Effector CD4-positive, alpha-beta T cell (primary cell): ENCODE data around the gene APBB1IP.
A peak's percentile ranks its signal among the peaks of the same experiment; 100 is the strongest.
"Not testable (repeated sequence)": the region's sequence is repeated elsewhere in the genome, so short reads cannot be mapped to it uniquely, and the experiment has no call there.

Experiments used
- DNase-seq: peaks from one replicate; pipeline ENCODE4 v3.0.0-alpha.2; 2020

APBB1IP gene

DNA sequence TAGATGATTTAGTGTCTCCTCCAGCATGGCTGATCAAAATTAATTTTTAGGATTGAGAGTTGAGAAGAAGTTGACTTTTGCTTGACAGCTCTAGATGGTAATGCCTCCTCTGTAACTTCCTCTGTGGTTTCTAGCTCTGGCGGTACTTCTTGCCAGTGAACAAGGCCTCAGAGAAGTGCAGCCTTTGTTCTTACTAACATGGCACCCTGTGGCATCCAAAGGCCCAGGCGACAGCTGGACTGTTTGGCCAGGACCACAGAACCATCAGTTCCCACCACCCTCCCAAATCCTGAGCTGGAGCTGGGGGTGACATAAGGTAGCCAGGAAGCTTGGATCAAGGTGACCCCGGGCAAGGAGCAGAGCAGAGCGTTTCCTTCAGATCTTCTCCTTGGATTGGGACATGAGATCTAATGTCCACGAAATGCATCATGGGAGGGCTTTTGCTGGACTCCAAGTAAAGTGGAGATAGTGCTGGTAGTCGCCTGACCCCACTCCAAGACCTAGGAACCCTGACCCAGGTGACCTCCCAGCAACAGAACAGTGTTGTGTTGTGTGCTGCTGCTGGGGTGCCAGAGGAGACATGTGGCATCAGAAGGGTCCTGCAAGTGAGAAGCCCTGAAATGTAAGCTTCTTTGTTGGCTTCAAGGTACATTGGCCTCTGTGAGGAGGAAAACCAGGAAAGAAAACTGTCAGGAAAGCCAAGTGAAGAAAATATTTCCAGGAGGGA is 41.8 kb downstream of the APBB1IP start:
- DNase-seq: no peak

DNA sequence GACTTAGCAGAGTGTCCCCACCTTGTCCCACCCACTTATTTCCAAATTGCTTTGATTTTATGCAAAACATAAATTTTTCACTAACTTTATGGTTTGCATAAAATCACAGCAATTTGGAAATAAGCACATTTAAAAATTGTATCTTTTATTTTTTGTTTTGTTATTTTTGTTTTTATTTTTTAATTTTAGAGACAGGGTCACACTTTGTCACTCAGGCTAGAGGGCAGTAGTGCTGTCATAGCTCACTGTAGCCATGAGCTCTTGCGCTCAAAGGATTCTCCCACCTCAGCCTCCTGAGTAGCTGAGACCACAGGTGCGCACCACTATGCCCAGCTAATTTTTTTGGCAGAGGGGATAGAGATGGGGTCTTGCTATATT is 43.2 kb downstream of the APBB1IP start:
- DNase-seq: no peak

DNA sequence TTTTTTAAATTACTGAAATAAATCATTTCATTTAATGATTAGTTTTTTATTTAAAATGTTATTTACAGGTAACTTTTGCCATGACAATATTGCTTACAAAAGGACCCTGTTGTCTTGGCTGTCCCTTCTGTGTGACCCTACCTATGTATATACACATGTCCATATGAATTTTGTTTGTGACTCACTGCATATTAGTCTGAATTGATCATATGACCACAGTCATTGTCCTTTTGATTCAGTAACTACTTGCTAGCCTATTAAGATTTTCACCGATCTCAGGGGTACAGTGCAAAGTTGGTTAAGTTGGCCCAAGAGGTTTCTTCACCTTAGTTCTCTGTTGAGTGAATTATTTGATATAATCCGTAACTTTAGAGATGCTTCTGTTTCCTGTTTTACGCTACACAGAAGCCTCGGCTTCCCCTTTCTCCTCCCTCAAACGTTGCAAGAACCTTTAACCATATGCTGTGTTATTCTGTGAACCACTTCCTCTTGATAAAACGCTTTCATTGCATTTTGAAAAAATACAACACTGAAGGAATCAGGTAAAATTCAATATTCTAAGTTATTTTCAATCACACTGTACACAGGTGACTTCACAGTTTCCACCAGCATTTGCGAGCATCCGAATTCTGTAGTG is 43.9 kb downstream of the APBB1IP start:
- no peak for DNase-seq

DNA sequence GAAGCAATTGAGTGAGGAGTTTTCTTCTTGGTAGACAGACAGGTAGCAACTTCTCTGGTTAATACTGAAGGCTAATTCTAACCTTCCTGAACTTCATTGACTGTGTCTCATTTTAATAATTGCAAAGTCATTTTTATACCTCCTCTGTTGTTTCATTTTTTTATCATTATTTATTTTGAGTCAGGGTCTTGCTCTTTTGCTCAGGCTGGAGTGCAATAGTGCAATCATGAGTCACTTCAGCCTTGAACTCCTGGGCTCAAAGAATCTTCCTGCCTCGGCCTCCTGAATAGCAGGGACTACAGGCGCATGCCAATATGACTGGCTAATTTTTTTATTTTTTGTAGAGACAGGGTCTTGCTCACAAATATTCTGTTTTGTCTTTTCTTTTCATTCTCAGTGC is 45.4 kb downstream of the APBB1IP start:
- no peak for DNase-seq

DNA sequence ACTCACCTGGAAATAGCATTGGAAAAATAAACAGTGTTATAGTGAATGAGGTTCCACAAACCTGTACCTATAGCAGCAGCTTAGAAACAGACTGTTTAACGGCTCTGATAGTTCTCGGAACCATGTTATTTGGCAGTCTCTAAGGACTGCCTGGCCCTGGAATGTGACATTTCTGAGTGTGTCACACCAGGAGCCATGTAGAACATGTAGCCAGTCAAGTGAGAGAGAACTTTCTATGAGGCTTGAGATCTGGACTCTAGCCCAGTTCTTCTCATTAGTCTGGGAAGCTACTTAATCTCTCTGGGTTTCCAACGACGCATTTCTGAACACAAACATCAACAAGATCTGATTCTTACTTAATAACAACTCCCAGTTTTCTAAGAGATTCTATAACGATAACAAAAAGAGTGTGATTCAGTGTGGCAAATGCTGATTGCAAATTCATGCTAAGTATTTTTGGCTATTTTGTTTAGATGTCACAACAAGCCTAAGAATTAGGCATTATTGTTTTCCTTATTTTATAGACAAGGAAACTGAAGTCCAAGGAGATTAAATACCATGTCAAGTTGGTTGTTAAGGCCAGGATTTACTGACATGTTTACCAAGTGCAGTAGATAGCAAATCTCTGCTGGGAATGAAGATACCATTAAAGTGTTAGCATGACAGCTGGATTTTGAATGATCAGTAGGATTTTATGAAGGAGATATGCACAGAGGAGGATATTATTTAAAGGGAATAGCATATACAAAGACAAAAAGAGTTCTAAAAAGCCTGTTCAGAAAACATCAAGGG is 47.2 kb downstream of the APBB1IP start:
- DNase-seq: no peak

DNA sequence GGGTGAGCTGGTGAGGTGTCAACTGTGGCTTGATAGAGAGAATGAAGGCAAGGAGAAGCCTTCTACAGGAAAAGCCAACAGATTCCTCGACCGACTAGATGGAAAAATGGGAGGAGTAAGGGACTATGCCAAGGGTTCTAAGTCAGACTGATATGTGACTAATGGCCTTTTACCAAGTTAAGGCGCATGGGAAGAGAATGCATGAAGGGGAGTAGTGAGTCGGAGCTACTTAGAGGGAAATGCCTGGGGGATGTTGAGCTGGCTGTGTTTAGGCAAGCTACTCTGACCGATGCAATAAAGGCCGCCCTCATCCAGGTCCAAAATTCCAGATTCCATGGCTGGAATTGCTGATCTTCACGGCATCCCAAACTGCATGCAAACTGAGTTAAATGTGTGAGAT is 48.2 kb downstream of the APBB1IP start:
- DNase-seq: no peak

DNA sequence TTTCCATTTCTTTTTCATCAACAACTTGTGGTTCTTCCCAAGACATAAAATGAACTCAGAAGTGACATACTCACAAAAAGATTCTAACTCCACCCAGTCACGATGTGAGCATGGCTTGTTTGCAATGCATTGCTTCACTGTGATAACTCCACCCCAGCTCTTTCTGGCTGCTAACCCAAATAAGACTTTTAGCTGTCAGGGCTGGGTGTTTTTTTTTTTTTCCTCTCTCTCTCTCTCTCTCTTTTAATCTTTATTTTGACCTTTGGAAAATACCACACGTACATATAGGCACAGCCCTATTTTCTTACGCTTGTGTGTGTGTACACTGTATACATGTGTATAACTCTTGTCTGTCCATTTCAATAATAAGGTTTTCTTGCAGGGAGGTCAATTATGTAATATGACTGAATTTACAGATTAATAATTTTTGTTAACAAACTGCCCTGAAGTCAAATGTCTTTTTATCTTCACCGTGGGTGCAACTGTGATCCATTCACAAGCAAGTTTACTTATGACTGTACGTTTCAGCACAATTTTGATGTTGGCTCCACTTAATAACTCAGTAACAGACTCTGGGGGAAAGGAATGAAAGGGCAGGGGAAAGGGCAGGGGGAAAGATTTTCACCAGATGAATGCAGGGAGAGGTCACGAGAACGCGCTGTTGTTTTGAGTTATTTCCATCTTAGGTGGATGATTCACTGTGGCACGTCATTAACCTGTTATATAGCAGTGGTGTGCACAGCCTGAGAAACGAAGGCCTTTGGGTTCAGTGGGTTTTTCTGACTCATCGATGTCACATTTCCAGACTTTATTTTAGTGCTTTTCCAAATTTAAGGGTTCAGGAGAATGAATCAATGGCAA is 49.1 kb downstream of the APBB1IP start:
- peak; percentile 72 for DNase-seq

DNA sequence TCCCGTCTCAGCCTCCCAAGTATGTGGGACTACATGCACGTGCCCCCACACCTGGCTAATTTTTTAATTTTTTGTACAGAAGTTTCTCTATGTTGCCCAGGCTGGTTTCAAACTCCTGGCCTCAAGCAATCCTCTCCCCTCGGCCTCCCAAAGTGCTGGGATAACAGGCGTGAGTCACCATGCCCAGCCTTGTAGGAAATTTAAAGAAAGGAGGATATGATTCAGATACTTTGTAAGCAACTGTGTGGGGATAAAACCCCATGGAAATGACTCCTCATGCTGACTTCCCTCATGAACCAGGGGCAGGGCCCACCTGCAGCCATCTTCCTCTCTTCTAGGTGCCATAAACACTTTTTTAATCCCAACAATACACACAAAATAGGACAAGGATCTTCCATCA is 50.2 kb downstream of the APBB1IP start:
- no peak for DNase-seq

DNA sequence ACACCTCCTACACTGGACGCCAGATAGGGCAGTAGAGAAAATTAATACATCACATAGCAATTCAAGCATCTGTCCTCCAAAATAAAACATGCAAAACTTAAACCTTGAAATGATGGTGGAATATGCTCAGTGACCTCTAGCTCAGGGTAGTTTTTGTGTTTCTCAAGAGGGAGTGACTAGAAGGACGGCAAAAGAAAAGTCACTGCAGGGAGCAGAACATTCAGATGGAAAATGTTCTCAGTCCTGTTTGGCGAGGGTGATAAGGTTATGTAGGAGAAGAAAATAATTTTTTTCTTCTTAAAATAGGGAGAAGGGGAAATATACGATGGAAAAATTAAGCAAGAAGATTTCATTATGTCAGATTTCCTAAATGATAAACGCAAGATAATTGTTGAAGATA is 50.9 kb downstream of the APBB1IP start:
- no peak for DNase-seq

DNA sequence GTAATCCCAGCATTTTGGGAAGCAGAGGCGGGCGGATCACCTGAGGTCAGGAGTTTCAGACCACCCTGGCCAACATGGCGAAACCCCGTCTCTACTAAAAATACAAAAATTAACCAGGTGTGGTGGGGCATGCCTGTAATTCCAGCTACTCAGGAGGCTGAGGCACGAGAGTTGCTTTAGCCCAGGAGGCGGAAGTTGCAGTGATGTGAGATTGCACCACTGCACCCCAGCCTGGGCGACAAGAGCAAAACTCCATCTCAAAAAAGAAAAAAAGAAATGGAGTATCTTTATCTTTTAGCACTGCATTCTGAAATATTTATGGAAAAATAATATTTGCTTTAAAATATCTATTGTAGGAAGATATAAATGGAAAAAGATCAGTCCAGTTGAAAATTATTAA is 52.2 kb downstream of the APBB1IP start:
- DNase-seq: not testable (repeated sequence)

DNA sequence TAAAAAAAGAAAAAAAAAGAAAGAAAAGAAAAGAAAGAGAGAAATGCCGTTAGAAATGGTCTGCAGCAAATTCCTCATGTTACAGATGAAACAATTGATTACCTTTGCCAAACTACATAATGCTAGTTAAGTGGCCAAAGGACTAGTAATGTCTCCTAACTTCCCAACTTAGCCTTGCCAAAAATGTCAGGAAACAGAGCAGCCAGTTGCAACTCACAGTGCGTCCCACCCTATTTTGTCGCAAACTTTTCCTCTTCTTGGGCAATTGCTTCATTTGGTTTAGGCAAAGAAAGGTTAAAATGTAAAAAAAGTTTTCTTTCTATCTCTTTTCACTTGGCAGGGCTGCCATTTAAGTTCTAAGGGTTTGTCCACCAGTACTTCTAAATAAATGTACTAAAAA is 53.1 kb downstream of the APBB1IP start:
- no peak for DNase-seq

DNA sequence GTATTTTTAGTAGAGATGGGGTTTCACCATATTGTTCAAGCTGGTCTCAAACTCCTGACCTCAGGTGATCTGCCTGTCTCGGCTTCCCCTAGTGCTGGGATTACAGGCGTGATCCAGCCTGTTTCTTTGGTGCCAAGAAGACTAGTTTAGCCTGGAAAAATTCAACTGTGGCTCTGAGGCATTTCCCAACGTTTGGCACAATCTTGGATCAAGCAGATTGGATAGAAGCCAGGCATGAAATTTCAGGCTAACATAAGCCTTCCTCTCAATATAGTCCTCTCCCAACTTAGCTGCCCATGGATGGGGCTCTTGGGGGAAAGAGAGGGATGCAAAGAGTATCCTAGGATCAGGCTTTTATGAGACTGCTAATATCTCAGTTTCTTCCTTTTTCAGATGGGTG is 53.8 kb downstream of the APBB1IP start:
- no peak for DNase-seq

DNA sequence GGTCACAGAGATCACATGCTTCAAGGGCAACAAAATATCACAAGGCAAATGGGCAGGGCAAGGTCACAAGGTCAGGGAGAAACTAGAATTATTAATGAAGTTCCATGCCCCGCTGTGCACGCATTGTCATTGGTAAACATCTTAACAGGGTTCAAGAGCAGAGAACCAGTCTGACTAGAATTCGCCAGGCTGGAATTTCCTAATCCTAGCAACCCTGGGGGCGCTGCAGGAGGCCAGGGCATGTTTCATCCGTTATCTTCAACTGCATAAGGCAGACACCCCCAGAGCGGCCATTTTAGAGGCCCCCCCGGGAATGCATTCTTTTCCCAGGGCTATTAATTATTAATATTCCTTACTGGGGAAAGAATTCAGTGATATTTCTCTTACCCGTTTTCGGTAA is 54.6 kb downstream of the APBB1IP start:
- DNase-seq: not testable (repeated sequence)

DNA sequence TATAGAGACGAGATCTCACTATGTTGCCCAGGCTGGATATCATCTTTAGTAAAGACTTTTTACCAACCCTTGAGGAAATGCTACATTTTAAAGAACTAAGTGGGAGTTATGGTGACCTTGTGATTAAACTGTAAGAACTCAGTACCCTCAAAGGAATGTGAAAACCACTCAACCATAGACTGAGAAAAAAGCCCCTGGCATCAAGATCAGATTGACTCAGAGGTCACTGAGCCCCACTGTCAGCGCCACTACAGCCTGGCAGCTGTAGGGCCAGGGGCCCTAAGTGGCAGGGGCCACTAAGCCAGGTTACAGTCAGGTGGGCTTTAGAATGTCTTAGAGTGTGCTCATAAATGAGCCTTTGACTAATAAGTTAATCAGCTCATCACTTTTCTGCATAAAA is 55.9 kb downstream of the APBB1IP start:
- no peak for DNase-seq

DNA sequence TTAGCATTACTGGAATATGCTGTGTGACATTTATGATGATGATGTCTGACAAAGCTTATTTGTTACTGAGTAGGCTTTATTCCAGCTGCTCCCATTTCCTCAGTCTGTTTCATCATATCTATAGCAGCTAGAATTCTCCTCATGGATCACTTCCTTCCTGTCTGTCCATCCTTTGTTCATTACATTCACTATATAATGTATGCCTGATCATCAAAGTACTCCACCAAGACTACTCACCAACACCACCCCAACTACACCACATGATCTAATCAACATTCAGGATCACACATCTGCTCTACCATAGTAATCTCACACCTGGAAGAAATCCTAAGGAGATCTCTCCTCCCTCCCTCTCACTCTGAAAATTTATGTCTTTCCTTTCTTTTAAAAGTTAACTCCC is 61.3 kb downstream of the APBB1IP start:
- no peak for DNase-seq

DNA sequence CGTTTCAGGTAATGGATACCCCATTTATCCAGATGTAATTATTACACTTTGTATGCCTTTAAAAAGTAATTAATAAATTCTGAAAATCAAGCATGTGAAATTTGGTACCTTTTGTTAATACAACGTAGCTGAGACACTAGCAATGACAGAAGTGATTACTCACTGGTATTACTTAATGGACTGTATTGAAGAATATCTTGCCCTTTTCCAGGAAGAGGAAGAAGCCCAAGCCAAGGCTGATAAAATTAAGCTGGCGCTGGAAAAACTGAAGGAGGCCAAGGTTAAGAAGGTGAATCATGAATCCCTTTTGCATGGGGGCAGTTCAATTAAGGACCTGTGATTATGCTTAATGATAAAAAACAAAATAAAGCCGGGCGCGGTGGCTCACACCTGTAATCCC is 64.8 kb downstream of the APBB1IP start:
- DNase-seq: no peak

DNA sequence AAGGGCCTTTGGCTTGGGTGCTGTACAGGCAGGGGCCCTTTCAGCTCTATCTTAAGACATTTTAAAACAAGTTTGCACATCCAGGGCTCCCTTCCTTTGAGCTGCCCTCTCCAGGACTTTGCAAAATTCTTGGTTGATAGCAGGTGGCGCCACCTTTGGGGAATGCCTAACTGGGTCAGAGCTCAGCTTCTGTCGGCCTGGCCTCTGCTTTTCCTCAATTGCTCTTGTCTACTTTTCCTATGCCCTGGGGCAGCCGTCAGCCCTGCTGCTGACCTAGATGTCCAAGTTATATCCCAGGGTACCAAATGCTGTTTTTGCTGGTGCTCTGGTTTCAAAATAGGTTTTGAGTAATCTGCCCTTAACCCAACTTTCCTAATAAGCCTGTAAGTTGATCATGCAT is 65.8 kb downstream of the APBB1IP start:
- no peak for DNase-seq

DNA sequence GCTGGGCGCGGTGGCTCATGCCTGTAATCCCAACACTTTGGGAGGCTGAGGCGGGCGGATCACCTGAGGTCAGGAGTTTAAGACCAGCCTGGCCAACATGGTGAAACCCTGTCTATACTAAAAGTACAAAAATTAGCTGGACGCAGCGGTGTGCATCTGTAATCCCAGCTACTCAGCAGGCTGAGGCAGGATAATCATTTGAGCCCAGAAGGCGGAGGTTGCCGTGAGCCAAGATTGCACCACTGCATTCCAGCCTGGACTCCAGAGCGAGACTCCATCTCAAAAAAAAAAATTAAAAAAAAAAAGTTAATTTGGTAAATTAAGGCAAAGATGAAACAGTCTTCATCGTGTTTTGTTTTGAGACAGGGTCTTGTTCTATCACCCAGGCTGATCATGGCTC is 66.3 kb downstream of the APBB1IP start:
- DNase-seq: not testable (repeated sequence)

DNA sequence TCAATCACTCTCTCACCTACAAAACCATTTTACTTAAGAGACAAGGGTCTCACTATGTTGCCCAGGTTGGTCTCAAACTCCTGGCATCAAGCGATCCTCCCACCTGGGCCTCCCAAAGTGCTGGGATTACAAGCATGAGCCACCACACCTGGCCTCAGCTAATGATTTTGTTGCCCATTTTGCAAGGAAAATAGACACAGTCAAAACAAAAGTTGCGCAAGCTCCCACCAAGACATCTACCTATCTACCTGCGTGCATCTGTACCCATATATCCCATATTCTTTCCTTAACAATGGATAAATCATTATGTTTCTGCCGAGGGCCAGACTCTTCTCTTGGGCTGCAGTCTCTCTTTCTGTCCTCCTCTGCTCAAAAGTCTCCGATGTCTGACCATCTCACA is 67.3 kb downstream of the APBB1IP start:
- no peak for DNase-seq

DNA sequence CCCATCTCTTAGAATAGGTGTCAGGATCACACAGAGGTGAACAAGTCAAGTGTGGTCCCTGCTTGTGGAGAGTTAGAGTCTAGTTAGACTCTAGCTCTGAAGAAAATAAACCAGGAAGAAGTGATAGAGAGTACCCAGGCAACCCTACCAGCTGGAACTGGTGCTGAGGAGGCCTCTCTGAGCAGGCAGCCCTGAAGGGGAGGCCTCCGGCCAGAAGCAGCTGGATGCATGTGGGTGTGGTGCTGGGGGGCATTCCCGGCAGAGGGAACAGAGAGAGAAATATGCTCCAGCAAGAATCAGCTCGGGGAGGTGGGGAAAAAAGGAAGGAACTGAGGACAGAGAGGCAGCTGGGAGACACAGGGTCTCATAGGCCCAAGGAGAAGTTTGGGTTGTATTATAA is 68.6 kb downstream of the APBB1IP start:
- no peak for DNase-seq

DNA sequence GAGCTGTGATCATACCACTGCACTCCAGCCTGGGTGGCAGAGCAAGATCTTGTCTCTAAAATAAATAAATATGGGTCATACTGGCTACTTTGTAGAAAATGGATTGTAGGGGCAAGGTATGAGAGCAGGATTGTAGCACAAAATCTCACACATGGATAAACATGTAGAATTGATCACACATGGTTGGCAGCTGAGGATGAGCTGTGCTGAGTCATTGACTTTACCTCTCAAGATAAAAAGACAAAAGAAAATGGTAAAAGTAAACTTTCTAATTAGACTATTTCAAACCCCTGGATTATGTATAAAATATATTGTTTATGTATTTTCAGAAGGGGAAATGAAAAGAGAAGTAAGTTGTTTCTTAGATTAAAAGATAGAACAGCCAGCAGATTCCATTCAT is 69.3 kb downstream of the APBB1IP start:
- DNase-seq: no peak

DNA sequence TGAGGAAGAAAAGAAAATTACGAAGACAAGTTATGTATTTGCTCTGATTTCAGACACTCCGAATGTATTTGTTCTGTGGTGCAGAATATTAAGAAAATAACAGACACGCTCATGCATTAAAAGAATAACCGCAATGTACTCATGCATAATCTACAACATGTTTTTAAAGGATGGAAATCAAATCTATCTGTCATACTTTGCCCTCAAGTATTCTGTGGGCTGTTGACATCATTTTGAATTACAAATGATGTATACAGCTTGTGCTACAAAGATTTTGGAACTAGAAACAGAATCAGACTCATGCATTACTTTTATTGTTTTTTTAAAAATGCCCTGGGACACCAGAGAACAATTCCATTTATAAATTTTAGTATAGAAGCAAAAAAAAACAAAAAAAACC is 69.9 kb downstream of the APBB1IP start:
- no peak for DNase-seq

DNA sequence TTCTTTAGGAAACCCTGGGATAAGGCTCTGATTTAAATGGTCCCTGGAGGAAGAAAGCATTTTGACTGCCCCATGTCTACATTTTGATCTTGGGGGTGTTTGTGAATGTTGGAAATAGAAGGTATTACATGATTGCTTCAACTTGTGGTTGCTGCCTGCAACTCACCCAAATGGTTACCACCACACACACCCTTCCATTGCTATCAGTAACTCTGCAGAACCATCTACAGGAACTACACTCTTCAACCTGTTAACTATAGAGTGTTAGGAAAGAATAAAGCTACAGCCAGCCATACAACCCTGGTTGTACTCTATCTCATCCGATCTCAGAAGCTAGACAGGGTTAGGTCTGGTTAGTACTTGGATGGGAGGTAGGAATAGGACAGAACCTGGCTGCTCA is 71.2 kb downstream of the APBB1IP start:
- DNase-seq: no peak
